GM04503 (cell line): ENCODE data around the gene DRC7.
"Not testable (repeated sequence)": the region's sequence is repeated elsewhere in the genome, so short reads cannot be mapped to it uniquely, and the experiment has no call there.

Experiments used
- DNase-seq: peaks from one replicate; pipeline ENCODE4 v3.0.0-alpha.2; 2012; ENCODE audit warnings: low read depth

DRC7 gene

DNA sequence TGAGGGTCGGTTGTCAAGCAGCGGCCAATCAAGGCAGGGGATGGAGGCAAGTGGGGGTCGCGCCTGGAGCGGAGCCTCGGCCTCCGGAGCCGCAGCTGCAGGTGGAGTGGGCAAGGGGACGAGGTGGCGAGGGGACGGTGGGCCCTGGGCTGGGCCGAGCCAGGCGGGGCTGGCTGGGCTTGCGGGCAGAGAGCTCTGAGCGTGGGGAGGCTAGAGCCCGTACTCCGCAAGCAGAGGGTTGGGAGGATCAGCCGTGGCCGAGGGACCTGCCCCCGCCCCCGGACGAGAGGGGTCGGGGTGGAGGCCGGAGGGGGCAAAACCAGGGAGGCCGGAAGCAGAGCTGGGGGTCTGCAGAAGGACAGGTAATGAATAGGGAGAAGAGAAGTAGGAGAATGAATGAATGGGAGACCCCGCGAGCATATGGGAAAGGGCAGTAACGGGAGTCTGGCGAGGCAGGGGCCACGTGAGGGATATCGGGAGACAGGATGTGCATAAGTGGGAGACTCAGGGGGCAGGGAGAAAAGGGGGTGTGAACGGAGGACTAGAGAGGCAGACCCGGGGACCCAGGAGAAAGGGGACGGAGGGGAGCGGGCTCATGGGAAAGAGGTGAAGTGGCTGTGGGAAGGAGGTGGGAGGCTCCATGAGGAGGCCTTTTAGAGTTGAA, 41.3 kb downstream of the DRC7 start, which contains the start of gene KATNB1:
KATNB1 (plus strand) TSS at position 16 of the 664 bp plus-strand sequence. CDS start 1,474 bp downstream, outside the sequence.
- DNase-seq, result no peak

- peak; percentile 52 for DNase-seq
These were observed 42.1 kb downstream of the DRC7 start for GRCh38 chr16:57736419-57737351.

DNA sequence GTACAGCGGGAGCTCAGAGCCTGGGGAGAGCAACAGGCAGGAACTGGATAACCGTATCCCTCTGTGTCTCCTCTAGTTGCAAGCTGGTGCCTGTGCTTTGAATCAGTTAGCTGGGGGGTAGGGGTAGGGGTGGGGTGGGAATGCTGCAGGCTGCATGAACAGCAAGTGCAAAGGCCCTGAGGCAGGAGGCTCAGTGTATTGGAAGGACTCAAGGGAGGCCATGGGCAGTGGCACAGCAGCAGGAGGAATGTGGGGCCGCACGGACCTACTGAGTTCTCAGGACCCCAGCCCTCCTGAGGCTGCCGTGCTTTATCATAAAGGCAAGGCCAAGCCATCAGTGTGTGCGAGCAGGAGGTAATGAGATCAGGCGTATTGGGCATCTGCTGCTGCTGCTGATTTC, 44.2 kb downstream of the DRC7 start:
- no peak for DNase-seq

GRCh38 chr16:57739756-57740422, 45.3 kb downstream of the DRC7 start:
- DNase-seq, result no peak

- no peak for DNase-seq
These were observed 45.9 kb downstream of the DRC7 start for GRCh38 chr16:57740423-57741071.

DNA sequence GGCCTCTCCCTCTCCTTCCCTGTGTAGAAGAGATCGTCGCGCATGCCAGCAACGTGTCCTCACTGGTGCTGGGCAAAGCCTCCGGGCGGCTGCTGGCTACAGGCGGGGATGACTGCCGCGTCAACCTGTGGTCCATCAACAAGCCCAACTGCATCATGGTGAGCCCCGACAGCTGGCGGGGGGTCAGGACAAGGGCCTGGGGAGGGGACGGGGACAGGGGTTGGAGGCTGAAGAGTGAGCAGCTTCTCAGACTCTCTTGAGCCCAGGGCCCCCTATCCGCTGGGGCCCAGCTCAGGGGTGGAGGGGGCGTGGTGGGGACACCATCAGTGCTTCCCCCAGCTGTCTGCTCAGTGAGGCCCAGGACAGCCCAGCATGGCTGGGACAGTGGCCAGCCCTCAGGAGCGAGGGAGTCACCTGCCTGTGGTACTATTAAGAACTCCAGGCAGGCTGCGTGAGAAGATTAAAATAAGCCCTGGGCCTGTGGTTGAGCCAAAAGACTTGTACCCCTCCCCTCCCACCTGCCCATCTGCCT, 47.1 kb downstream of the DRC7 start:
- DNase-seq, result no peak

- no peak for DNase-seq
These were observed 47.9 kb downstream of the DRC7 start for GRCh38 chr16:57742543-57742942.

- DNase-seq, result no peak
These were observed 48.9 kb downstream of the DRC7 start for GRCh38 chr16:57743458-57743857.

DNA sequence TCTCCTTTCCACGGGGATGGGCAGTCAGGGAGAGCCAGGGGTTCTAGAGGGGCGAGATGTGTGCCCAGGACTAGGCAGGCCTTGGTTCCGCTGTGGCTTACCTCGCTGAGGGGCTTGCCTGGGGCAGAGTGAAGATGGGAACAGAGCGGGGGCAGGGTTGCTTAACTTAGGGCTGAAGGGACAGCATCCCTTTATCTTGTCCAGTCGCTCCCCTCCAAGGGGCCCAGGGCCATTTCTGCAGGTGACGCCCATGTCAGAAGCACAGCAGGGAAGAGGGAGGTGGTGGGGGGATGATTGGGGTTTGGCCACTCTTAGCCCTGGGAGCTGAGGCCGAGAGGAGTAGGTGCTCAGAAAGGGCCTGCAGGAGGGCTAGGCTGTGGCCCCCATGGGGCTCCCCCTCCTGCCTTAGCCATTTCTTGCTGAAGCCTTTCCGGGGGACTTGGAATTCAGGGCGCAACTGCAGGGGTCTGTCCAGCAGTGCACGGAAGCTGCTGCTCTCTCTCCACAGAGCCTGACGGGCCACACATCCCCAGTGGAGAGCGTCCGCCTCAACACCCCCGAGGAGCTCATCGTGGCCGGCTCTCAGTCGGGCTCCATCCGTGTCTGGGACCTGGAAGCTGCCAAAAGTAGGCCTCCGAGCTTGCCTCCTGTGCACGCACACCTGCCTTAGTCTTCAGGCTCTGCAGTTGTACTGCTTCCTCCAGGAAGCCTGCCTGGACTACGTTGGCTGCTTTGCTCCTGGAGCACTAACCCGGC, 49.5 kb downstream of the DRC7 start:
- no peak for DNase-seq

GRCh38 chr16:57744642-57744903, 50.0 kb downstream of the DRC7 start:
- no peak for DNase-seq

DNA sequence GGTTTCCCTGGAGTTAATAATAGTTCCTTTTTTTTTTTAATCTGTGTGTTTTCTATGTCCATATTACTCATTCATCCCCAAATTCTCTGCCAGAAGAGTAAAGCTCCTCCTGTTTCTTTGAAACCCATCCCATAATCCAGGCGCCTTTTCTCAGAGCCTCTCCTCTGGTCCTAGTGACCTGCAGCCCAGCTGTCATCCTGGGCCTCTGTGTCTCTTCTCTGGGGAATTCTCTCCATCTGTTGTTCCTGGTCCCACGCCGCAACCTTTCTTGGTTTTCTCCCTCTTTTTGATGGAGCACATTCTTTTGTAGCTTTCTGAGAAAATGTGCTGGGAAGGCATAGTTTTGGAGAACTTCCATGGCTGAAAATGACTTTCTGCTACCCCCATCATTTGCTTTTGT, 51.2 kb downstream of the DRC7 start:
- no peak for DNase-seq

GRCh38 chr16:57746316-57746715, 51.7 kb downstream of the DRC7 start:
- DNase-seq, result not testable (repeated sequence)

GRCh38 chr16:57747091-57747490, 52.5 kb downstream of the DRC7 start:
- no peak for DNase-seq

DNA sequence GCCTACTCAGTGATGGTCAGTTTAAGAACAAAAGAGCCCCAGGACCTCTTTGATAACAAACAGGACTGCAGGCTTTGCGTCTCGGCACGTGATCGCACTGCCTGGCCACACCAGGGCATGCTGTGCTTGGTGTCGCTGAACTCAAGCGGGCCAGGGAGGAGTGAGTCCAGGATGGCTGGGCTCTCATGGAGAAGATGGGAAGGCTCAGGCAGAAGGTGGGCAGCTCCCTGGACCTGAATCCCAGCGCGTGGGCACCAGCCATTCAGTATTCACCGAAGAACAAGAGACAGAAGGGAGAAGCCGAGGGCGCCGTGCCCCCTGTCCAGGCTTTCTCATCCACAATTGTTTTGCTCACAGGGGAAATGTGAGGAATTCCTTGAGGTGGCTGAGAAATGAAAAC, 52.9 kb downstream of the DRC7 start:
- no peak for DNase-seq

DNA sequence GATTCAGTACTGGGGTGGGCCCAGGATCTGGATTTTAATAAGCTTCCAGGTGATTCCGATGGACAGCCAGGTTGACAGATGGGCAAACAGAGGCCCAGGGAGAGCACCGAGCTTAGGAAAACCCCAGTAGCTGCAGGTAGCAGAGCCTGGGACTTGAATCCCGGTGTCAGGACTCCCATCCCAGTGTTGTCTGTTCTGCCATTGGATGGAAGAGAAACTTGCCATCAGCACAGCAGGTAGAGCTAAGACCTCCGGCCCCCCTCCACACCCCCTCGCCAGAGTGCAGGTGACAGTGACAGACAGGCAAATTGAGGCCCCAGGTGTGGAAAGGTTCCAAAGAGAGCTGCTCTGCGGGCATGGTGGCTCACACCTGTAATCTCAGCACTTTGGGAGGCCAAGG, 53.4 kb downstream of the DRC7 start:
- DNase-seq, result no peak

DNA sequence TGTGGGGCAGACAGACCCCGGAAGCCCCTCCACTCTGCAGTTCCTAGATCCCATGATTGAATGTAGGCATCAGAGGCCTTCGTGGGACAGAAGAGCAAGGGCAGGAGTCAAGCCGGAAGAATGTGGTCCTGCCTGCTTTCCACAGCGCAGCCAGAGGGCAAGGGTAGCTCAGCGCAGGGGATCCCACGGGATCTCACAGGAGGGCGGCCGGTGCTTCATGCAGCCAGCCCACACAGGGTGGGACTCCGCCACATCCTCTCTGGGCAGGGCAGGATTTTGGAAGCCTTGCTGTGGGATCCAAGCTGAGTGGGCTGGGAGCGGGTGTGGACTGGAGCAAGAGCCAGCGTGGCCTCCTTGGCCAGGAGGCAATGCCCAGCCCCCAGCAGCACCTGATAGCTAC, 54.0 kb downstream of the DRC7 start:
- no peak for DNase-seq

- no peak for DNase-seq
These were observed 54.6 kb downstream of the DRC7 start for GRCh38 chr16:57749101-57749692.

GRCh38 chr16:57749856-57750452, 55.3 kb downstream of the DRC7 start:
- no peak for DNase-seq

- no peak for DNase-seq
These were observed 56.4 kb downstream of the DRC7 start for GRCh38 chr16:57750796-57751538.
